GM18499 (cell line): ENCODE data around the gene MORF4L1.
"Not testable (repeated sequence)": the region's sequence is repeated elsewhere in the genome, so short reads cannot be mapped to it uniquely, and the experiment has no call there.

Experiments
- ATAC-seq: cut with Tn5 transposase; IDR thresholded peaks from one replicate; pipeline ENCODE4 v1.9.1; 2021; ENCODE audit warnings: moderate number of reproducible peaks; ENCODE audit not compliant: insufficient read depth, unreplicated experiment

Gene MORF4L1

GRCh38 chr15:78923480-78924360, 51.0 kb downstream of the MORF4L1 start:
- no peak for ATAC-seq

- no peak for ATAC-seq
These were observed 52.5 kb downstream of the MORF4L1 start for GRCh38 chr15:78925076-78925624.

DNA sequence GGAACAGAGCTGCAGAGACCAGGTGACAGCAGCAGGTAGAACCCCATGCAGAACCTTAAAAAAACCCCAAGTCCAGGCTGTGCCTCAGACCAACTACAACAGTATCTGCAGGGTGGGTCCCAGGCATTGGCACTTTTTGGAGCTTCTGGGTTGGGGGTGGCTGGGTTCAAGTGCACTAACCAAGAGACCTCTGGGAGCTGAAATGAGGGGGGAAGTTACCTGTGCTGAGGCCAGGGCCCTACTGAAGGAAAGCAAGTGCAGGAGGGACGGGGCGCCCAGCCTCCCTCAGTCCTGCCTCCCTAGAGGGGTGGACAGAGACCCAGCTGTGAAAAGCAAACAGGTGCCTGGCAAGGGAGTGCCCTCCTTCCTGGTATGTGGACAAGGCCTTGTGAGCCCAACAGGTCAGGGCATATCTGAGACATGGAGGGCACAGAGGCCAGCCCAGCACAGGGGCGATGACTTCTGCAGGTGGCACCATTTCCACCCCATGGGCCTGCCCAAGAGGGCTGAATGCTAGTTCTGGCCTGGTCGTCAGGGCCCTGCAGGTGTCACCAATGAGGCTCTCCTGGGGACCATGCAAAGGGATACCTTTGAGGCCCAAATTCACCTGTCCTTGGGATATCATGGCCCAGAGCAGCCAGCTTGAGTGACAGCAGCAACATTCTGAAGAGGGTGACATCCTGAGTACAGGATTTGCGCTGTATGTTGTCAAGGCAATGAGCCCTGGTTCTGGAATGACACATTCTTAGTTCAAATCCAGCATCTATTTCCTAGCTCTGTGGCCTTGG, 53.5 kb downstream of the MORF4L1 start:
- ATAC-seq, result no peak

DNA sequence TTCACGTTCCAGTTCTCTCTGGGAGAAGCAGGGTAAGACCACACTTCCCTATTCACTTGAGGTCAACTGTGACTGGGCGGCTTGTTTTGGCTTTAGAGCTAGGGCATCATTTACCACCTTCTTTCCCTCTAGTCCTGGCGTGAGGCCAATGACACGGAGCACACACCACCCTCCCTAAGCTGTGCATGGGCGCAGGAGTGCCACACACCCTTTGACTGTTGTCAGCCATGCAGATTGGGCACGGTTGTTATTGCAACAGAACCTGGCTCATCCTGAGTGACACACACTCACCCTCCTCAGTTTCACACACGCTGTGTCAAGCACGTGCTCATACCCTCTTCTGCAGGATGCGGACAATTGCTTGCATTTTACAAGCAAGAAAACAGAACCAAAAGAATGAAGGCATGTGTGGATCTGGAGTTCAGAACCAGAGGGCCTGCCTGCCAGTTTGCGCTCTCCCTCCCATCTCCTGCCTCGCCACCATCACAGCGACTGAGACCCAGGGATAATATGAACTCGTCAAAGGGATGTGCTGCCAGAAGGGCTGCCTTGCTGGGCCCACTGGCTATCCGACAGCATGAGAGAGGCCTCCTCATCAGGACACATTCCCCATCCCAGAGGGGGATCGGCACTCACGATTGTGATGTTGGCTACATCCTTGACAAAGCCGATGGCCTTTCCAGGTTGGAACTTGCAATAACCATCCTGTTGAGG, 54.5 kb downstream of the MORF4L1 start:
- ATAC-seq, result no peak

- ATAC-seq, result not testable (repeated sequence)
These were observed 55.5 kb downstream of the MORF4L1 start for GRCh38 chr15:78928176-78928575.

DNA sequence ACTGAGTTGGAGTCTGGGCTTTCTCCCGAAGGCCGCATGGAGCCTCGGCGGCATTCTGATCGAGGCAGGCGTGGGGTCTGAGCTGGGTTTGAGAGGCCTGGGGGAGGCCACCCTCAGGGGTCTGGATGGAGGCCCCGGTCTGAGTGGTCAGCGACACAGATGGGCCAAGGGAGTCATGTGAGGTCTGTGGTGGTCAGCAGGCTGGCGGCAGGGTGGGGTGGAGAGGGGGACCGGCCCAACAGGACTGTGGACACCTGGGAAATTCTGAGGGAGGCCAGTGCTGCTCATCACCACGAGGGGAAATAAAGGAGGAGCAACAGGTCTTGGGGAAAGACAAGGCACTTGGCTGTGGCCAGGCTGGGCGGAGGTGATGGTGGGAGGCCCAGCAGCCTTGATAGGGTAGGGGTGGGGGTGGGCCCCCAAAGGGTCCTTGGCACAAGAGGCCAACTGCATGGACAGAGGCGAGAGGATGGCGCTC, 56.0 kb downstream of the MORF4L1 start:
- no peak for ATAC-seq

DNA sequence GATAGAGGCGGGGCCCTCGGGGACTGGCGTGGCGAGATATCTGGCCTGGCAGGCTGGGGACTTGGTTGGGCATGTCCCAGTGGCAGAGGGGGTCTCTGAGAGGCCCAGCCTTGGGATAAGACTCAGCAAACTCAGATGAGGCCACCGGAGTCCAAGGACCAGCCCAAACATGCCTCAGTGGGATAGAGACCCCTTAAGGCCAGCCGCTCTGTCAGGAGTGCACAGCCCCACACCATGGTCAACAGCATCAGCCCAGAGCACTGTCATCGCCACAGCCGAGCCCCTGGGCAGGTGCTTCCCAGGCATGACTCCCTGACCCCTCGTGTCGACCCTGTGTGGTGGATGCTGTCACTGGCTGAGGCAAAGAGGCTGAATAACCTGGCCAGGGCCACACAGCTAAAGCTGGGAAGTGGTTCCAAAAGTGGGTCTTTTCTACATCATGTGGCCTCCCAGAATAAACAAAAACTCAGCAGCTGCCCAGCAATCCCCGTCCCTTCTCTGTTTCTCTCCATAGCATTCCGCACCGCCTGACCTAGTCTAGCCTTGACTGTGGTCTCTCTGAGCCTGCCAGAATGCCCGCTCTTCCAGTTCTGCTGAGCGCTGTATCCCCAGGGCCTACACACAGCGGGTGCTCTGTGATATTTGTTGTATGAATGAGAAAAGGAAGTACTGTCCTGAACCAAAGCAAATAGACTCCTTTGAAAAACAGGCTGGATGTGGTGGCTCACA, 57.0 kb downstream of the MORF4L1 start:
- ATAC-seq, result no peak

GRCh38 chr15:78930577-78931388, 58.1 kb downstream of the MORF4L1 start:
- ATAC-seq, result no peak

GRCh38 chr15:78931439-78932257, 59.0 kb downstream of the MORF4L1 start:
- ATAC-seq, result no peak

DNA sequence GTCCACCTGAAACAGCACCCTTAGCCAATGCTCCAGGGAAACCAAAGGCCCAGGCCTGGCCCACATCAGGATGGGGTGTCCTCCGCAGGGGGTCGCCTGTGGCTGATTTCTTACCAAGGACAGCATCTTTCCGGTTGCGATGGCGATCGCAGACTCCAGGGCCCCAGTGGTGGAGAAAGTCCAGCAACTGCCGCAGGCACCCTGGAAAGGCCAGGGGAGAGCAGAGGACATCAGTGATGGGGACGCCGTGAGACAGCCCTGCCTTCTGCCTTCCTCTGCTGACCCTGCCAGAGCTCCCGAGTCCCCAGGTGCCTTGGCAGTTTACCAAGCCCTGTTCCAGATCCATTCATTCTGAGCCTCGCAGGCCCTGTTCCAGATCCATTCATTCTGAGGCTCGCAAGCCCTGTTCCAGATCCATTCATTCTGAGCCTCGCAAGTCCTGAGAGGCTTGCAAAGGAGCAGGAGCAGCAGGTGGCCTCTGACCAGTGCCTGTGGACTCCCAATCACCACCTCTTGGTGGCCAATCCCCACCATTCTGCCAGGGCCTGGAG, 59.6 kb downstream of the MORF4L1 start:
- no peak for ATAC-seq

DNA sequence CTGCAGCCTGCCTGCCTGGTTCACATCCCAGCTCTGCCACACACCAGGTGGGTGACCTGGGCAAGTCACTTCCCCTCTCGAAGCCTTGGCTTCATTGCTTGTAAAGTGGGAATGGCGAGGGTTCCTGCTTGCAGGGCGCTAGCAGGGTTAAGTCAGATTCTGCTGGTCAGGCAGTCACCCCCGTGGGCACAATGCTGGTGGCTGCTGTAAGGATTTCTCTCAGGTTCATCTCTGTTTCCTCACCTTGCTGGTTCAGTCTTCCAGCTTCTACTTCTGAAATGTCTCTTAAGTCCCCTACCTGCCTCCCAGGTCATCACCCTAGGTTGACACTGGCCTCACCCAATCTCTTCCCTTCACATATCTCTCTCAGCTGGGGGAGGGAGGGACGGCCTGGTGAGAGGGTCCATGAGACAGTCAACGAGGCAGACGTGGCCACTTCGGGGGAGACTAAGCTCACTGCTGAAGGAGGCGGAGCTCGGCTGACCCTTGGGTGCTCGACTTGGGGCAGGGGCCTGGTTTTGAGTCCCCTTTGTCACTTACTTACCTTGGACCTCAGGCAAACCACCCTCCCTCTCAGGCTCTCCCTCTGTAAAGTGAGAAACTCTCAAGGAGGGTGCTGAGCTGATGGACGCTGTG, 60.6 kb downstream of the MORF4L1 start:
- no peak for ATAC-seq

- no peak for ATAC-seq
These were observed 61.3 kb downstream of the MORF4L1 start for GRCh38 chr15:78933823-78934654.

- no peak for ATAC-seq
These were observed 61.9 kb downstream of the MORF4L1 start for GRCh38 chr15:78934655-78935023.

GRCh38 chr15:78937132-78937739, 64.5 kb downstream of the MORF4L1 start:
- no peak for ATAC-seq

- ATAC-seq, result peak; percentile 36
These were observed 66.2 kb downstream of the MORF4L1 start for GRCh38 chr15:78938658-78939488.
